DMS 273 treated with DMSO at 0.1 percent for 48 hours (cell line): ENCODE measurements around the gene SFT2D1.
"Not testable (repeated sequence)": the region's sequence is repeated elsewhere in the genome, so short reads cannot be mapped to it uniquely, and the experiment has no call there.

Experiments
- DNase-seq: peaks from one replicate; lab custom pipeline; 2025; lab: John Stamatoyannopoulos, UW

SFT2D1 gene

GRCh38 chr6:166342349-166343149, at the start of gene SFT2D1:
Gene SFT2D1 (minus strand): TSS chr6:166342545. CDS start chr6:166342481, 64 bp downstream.
- DNase-seq = no peak

DNA sequence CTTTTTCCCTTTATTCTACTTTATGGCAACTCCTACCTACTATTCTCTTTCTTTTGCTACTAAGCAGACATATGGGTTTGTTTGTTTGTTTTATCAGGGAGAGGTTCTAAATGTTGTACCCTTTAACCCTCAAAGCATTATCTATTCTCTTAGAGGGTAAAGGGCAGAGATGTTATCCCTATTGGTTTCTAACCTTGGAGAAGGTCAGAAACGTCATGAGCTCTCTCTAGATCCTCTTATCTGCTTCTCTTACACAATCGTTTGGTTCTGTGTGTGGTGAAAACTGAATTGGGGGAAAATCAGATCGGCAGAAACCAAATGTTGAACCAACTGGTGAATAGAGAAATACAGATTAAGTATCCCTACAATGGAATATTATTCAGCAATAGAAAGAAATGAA, 46.8 kb upstream of the SFT2D1 start:
- DNase-seq = no peak

DNA sequence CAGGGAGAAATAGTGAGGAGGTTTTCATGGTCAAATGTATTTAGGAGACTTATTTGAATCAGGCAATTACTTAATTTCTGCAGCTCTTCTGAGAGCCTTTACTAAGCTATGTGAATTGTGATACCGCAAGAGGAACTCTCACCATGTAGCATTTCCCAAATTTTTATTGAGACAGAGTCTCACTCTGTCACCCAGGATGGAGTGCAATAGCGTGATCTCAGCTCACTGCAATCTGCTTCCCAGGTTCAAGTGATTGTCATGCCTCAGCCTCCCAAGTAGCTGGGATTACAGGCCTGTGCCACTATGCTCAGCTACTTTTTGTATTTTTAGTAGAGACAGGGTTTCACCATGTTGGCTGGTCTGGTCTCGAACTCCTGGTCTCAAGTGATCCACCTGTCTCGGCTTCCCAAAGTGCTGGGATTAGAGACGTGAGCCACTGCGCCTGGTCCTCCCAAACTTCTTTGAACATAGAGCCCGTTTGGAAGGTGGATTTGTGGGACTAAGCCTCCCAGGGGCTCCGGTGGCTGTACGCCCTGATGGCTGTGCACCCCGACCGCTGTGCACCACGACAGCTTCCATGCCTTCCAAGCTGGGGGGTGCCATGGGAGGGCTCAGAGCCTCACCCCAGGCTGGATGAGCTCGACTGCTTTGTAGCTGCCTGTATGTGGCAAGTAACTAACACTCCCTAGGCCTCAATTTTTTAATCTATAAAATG, 46.1 kb upstream of the SFT2D1 start:
- DNase-seq = no peak

- DNase-seq = no peak
Measured at GRCh38 chr6:166387642-166388289, 45.4 kb upstream of the SFT2D1 start.

DNA sequence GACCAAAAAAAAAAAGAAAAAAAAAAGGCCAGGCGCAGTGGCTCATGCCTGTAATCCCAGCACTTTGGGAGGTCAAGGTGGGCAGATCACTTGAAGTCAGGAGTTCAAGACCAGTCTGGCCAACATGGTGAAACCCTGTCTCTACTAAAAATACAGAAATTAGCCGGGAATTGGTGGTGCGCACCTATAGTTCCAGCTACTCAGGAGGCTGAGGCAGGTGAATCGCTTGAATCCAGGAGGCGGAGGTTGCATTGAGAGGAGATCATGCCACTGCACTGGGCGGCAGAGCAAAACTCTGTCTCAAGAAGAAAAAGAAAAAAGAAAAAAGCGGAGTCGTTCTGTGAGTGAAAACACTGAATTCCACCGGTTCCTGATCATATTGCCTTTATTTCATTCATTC, 44.8 kb upstream of the SFT2D1 start:
- DNase-seq = not testable (repeated sequence)

DNA sequence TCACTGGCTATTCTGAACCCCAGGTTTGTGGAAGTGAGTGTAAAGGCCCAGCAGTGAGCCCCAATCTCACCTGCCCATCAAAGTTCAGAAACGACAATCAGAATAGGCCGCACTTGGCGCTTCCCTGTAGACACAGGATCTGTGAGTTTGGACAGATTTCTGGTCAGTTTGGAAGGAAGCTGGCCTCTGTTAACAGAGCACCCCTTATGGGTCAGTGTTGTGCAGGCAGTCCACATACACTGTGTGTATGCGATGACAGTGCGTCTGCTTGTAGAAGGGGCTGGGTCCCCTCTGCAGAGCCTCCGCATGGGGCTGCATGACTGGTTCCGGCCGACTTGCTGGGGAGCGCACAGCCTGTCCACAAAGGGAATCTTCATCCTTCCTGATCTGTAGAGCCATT, 43.8 kb upstream of the SFT2D1 start:
- DNase-seq = no peak

DNA sequence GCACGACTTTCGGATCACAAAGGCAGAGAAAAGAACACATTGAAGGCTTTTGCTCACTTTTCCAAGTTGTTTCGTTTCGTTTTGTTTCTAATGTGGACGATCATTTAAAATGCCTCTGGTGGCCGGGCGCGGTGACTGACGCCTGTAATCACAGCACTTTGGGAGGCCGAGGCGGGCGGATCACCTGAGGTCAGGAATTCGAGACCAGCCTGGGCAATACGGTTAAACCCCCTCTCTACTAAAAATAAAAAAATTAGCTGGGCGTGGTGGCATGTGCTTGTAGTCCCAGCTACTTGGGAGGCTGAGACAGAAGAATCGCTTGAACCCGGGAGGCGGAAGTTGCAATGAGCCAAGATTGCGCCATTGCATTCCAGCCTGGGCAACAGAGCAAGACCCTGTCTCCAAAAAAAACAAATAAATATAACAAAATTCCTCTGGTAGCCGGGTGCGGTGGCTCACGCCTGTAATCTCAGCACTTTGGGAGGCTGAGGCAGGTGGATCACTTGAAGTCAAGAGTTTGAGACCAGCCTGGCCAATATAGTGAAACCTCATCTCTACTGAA, 41.5 kb upstream of the SFT2D1 start:
- not testable (repeated sequence) for DNase-seq

DNA sequence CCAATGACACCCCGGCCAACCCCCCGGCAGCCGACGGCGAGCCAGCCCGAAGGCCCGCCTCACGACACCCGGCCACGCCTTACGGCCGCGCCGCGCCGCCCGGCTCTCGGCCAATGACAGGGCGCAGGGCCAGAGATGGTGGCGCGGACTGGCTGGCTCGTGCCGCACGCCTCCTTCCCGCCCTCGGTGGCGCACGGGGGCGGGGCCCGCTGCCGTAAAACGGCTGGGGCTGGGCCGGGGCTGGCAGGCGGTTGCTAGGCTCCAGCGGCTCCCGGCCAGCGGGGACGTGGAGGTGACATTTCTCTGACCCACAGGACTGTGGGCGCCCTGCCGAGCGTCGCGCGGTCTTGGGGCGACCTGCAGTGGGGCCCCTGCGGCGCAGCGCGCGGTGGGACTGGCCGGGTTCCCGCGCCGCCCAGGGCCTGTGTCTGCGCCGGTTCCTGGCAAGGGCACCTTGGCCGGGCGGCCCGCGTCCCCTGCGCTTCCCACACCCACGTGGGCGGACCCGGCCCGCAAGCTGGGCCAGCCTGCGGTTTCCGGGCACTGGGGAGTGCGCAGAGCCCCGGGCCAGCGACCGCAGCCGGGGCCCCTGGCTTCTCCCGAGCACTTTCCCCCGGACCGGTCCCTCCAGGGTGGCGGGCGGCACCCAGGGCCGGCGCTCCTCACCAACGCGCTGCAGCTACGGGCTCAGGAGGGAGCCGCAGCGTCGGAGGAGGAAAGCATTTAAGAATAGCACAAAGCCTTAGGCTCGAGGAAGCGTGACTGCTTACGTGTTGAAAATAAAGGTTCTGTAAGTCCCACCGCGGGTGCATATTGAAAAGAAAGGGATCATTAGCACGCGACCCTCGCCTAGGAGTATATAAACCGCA, 40.8 kb upstream of the SFT2D1 start, which contains the start of gene MPC1:
TSS of gene MPC1 (minus strand) at position 8 of the 869 bp plus-strand sequence. CDS start 64 bp downstream, outside the sequence.
- DNase-seq = peak; percentile 87

DNA sequence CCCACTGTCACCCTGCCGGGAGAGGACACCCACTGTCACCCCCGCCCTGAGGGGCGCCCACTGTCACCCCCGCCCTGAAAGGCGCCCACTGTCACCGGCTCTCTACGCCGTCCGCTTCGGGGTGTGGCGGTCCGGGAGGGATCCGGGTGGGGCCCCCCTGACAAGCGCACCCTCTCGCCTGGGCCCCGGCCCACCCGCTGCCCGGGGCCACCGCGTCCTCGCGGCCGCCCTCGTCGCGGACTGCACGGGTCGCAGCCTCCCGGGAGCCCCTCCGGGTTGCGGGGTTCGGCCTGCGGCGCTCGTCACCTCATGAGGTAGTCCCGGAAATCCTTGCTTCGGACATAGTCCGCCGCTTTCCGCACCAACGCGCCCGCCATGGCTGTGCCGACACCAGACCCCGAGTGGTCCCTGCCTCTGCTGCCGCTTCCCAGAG, 40.2 kb upstream of the SFT2D1 start:
- DNase-seq = no peak

DNA sequence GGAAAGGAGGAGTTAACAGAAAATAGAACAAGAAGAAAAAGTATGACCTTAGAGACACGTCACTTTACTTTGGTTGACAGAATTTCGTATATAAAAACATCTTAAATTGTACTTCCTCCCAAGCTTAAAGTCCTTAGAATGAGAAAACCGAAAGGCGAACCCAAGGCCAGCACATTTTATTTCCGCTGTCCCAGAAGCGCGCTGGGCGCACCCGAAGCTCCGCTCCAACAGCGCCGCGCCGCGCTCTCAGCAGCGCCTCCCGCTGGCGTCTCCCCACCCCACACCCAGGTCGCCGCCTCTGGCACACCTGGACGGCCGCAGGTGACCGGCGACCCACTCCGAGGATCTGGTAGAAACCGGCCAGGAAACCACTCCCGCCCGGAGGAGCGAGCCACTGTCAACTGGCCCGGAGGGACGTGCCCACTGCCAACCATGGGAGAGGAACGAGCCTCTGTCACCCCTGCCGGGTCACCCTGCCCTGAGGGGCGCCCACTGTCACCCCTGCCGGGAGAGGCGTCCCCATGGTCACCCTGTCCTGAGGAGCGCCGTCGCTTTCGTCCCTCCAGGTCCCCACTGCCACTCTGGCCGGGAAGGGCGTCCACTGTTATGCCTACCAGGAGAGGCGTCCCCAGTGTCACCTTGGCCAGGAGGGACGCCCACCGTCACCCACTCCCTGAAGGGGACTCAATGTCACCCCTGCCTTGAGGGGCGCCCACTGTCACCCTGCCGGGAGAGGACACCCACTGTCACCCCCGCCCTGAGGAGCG, 39.6 kb upstream of the SFT2D1 start:
- no peak for DNase-seq

DNA sequence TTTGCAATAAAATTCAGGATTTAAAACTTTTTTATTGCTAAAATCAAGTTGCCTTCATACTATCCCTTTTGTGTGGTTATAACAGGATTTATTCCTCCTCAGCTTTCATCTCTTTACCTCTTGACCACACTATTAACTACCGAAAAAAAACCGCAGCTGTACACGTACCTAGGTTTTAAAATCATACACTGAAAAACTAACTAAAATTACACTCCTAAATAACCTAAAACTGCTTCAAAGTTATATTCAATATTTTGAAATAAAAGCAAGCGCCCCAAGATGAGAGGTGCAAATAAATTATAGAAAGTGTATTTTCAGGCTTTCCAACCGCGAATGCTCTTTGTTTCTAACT, 39.0 kb upstream of the SFT2D1 start:
- DNase-seq = no peak

DNA sequence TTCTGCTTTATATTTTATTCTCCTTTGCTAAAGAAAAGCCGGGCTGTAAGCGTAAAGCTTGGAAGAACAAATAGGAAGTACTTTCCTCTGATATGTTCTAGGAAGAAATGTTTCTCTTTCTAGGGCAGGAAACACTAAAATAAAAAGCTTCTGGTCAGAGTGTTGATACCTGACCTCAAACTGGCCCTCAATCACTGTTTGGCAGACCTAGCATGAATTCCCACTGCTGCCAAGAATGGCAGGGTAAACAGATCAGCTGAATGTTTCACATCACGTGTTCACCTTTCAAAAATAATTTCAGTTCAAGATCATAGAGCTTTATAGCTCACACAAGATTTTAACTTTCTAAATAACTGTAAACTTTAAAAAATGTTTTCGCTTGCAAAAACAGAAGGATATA, 37.5 kb upstream of the SFT2D1 start:
- no peak for DNase-seq

GRCh38 chr6:166379103-166379586, 36.8 kb upstream of the SFT2D1 start:
- no peak for DNase-seq

DNA sequence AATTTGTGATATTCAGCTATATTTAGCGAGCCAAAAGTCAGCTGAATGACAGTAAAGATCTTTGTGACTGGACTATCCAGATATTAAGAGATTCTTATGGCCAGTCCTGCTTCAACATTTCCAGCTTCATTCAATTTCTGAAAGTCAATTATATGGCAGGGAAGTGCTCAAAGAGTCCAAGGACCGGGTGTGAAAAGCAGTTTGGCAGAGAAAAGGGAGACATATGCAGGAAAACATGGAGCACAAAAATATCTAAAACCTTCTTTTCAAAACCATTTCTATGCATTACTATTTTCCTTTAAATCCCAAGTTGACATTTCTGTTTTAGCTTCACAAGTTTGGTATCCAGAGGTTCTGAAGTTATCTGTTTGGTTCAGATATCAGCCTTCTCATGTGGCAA, 35.4 kb upstream of the SFT2D1 start:
- no peak for DNase-seq

- DNase-seq = no peak
Measured at GRCh38 chr6:166375013-166375412, 32.7 kb upstream of the SFT2D1 start.

DNA sequence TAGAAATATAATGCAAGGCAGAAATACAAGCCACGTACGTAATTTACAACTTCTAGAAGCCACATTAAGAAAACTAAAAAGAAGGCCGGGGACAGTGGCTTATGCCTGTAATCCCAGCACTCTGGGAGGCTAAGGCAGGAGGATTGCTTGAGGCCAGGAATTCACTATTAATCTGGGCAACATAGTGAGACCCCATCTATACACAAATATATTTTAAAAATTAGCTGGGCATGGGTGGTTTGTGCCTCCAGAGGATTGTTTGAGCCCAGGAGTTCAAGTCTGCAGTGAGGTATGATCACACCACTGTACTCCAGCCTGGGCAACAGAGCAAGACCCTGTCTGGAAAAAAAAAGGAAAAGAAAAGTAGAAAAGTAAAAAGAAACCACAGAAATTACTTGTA, 28.1 kb upstream of the SFT2D1 start:
- DNase-seq = no peak

DNA sequence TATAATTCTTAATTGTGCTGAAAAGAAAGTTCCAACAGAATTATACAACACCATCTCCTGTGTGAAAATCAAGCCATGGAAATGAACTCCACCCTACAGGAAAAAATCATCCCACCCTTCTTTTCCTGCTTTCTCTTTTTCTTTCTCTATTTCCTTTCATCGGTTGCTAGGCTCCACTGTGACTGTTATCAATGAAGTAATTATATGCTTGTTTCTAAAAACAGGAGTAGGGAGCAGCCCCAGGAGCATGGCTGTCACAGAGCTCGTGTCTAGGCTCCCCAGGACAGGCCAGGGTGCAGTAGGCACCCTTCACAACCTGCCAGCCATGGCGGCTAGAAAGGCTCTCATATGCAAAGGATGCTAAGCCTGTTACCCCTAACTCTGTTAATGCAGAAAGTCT, 27.4 kb upstream of the SFT2D1 start:
- DNase-seq = no peak

DNA sequence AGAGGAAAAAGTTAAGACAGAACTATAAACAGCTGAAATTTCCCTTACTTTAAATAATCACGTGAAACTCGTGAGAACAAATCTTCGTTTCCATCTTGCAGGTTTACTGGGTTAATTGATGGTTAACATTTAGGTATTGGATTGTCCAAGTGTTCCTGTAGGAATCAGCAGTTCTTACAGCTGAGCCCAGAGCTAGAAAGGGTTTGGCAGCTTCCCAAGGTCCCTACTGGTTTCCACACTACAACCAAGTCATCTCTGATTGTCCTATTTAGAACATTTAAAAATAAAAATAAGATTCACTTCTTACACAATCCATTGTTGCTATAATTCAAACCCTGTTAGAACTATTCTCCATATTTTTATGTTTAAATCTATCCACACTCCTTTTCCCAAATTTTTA, 24.6 kb upstream of the SFT2D1 start:
- no peak for DNase-seq

DNA sequence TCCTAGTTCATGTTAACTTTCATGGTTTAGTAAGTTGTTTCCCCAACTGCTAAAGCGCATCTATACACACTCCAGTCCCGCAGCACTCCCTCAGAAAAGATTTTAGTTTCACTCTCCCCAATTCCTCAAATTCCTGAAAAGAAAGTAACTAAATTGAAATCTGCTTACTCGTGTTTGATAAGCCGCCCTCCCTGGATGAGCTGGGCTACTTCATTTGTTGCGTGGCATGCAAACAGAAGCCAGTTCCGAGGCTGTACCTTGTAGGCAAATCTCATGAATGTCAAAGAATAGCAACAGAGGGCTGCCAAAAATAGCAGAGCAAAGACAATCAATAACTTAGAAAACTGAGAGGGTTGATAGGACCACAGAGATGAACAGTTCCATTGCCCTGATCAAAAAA, 23.5 kb upstream of the SFT2D1 start:
- no peak for DNase-seq

DNA sequence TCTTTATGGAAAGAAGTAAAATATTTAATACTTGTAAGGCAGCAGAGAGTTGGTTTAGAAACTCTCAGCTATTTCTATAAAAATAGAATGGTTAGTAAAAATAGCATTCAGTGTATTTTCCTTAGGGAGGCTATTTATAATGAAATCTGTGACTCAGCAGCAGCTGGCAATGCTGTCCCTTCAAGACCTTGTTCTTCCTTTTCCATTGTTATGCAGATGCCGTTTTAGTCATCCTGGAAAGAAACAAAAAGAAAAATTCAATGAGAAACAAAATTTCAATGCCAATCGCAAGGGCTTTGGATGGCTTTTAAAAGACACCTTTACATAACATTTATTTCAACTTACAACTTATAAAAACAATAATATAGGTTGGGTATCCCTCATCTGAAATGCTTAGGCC, 22.9 kb upstream of the SFT2D1 start:
- DNase-seq = no peak

- no peak for DNase-seq
Measured at GRCh38 chr6:166364456-166364855, 22.1 kb upstream of the SFT2D1 start.
